ENCODE data around the gene MSI2.

DNA sequence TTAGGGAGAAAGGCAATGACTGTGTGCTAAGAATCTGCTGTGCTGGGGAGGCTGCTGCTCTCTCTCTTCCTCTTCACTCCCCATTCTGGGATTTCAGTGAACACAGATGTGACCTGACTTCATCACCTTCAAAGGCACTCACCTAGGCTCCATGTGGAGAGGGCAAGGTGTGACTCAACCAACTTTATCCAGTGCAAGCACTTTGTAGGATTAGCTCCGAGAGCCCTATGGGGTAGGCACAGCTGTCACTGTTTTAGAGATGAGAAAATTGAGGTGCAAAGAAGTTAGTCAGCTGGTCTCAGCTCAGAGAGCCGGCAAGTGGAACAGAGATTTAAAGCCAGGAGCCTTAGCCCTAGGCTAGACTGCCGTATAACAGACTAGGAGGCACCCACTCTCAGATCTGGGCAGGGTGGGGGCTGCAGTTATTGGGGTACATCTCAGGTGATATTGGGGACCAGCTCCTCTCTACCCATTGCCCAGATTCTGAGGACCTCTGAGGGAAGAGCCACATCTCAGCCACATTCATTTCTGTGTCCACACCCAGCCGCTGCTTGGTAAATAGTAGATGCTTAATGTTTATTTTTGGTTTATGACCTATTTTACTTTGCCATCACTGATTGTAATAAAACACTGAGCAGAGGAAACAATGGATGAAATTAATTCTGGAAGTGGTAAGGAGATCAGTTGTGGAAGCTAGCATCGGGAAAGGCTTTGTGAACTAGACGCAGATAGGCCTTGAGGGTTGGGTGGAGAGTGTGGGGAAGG lies 350.0 kb downstream of the MSI2 start:
- TF ChIP-seq, protein P1, sequence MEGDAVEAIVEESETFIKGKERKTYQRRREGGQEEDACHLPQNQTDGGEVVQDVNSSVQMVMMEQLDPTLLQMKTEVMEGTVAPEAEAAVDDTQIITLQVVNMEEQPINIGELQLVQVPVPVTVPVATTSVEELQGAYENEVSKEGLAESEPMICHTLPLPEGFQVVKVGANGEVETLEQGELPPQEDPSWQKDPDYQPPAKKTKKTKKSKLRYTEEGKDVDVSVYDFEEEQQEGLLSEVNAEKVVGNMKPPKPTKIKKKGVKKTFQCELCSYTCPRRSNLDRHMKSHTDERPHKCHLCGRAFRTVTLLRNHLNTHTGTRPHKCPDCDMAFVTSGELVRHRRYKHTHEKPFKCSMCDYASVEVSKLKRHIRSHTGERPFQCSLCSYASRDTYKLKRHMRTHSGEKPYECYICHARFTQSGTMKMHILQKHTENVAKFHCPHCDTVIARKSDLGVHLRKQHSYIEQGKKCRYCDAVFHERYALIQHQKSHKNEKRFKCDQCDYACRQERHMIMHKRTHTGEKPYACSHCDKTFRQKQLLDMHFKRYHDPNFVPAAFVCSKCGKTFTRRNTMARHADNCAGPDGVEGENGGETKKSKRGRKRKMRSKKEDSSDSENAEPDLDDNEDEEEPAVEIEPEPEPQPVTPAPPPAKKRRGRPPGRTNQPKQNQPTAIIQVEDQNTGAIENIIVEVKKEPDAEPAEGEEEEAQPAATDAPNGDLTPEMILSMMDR (IDR thresholded peaks at IDR 0.05) = no peak
- no peak for TF ChIP-seq POLR2A (IDR thresholded peaks at IDR 0.05)
- peak; percentile 52 for TF ChIP-seq POLR2AphosphoS5 (IDR thresholded peaks at IDR 0.05)
